HG03175 (cell line): ENCODE measurements around the gene UBN1.

Experiments
- ATAC-seq: cut with Tn5 transposase; IDR thresholded peaks from one replicate; pipeline ENCODE4 v1.9.1; 2021; ENCODE audit warnings: mild to moderate bottlenecking, moderate library complexity; ENCODE audit not compliant: unreplicated experiment

Gene UBN1

DNA sequence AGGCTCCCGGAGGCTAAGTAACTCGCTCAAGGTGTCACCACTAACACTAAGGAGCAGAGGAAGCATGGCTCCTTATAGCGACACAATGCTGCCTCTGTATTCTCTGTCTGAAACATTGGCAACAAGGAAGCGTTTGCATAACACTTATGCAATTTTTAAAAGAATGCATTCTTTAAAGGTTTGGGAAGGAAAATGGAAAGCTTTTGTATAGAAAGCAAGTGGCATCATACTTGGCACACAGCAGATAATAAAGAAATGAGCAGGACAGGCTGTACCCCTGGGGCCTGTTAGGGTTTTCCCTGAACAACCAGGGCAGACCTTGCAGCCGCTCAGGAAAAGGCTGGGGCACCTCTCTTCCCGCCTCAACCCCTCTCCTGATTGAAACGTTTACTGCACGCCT is 52.8 kb downstream of the UBN1 start:
- no peak for ATAC-seq

DNA sequence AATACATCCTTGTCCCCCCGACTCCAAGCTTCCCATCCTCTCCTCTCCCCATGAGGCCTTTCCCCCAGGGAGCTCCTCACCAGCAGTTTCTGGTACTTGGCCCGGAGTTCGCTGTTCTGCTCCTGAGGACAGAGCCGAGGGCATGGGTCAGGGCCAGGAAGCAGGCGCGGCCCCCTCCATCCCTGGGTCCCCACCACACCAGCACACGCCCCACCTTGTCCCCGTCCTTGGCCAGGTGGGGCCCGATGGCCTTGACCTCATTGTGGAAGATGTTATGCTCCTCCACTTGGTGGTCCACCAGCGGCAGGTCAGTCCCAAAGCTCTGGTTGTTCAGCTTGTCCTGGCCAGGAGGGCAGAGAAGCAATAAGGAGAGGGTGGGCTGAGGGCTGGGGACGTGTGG is 53.5 kb downstream of the UBN1 start:
- no peak for ATAC-seq

DNA sequence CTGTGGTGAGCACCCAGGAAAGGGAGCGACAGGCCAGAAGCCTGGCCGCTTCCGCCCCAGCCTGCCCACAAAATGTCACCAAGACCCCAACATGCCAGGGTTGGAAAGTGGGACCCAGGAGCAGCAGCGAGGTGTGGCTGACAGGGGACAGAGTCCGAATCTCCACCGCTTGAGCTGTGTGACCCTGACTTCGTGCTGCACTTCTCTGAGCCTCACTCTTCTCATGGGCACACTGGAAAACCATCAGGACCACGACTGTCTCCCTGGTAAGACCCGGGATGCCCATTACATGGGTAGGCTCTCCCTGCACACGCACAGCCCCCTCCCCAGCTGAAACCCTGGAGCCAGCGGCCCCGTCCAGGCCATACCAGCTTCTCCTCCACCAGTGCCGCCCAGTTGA is 54.8 kb downstream of the UBN1 start:
- no peak for ATAC-seq

DNA sequence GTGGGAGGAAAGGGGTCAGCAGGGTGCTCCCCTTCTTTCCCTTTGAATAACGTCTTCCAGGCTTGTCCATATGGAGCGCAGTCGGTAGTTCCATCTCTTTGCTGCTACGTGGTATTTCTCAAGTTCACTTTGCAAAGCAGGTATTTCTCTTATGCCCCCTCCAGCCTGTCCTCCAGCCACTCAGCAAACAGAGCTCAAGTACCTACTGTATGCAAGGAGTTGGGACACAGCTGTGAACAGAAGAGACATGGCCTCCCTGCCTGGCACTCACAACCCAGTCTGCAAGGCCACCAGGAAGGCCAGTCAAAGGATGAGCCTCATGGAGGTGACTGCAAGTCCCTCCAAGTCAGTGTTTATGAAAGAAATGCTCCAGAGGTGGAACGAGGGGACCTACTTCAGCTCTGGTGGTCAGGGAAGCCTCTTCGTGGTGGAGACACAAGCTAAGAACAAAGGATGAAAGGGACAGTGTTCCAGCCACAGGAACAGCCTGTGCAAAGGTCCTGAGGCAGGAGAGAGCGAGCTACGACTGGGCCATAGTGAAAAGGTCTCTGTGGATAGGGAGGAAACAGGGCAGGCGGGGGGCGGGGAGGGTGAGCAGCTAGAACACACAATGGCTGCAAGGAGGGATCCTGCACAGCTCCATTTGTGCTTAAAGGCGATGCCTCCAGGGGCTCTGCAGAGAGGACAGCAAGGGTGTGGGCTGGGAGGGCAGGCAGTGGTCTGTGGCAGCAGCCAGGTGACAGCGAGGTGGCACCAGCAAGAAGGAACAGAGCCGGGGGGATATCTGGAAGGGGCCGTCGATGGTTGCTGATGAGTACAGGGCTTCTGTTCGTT is 57.0 kb downstream of the UBN1 start:
- no peak for ATAC-seq

DNA sequence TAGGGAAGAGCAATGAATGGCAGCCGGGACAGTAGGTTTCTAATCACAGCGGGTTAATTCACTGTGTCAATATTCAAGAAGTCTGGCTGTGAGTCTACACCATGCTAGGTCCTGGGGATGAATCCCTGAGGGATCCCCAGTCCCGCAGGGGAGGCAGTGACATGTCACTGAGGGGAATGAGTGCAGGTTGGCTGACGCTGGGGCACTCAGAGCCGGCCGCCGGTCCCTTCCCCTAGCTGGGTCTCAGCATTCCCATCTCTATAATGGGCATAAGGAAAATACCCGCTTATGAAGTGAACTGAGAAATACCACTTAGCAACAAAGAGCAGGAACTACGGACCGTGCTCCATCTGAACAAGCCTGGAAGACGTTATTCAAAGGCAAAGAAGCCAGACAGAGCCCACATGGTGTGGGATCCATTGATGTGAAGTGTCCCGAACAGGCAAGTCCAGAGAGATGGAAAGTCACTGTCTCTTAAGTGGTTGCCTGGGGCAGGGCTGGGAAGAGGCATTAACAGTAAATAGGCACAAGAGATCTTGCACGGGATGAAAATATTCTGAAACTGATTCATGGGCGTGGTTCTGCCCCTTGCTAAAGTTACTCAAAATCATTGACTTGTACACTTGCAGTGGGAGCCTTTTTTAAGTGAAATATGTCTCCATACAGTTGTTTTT is 57.8 kb downstream of the UBN1 start:
- no peak for ATAC-seq

- ATAC-seq: no peak
These were observed 61.6 kb downstream of the UBN1 start for GRCh38 chr16:4908854-4909401.

DNA sequence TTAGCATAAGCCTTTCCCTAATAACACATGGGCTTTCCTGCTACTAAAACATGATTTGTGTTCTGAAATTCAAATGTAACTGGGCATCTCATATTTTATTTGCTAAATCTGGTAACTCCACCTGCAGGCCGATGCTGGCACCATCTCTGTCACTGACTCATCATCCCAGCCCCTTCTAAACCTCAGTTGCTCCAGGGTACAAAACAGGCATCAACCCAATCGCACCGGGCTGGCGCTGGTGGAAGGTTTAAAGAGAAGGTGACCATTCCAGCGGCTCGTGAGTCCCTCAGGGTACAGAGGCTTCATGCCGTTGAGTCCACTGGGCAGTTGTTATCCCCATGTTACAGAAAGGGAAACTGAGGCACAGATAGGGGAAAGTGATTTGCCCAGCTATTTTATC is 62.5 kb downstream of the UBN1 start:
- ATAC-seq: no peak

- ATAC-seq: no peak
These were observed 63.5 kb downstream of the UBN1 start for GRCh38 chr16:4910828-4911227.

DNA sequence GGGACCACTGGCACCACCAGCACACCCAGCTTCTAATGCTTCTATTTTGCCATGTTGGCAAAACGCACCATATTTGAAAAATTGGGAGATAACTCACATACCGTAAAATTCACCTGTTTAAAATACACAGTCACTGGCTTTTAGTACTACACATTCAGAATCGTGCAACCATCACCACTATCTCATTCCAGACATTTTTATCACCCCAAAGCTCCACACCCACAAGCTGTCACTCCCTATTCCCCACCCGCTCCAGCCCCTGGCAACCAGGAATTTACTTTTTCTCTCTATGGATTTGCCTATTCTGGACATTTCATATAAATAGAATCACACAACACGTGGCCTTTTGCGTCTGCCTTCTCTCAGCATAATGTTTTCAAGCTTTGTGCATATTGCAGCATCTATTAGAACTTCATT is 64.7 kb downstream of the UBN1 start:
- ATAC-seq: no peak

DNA sequence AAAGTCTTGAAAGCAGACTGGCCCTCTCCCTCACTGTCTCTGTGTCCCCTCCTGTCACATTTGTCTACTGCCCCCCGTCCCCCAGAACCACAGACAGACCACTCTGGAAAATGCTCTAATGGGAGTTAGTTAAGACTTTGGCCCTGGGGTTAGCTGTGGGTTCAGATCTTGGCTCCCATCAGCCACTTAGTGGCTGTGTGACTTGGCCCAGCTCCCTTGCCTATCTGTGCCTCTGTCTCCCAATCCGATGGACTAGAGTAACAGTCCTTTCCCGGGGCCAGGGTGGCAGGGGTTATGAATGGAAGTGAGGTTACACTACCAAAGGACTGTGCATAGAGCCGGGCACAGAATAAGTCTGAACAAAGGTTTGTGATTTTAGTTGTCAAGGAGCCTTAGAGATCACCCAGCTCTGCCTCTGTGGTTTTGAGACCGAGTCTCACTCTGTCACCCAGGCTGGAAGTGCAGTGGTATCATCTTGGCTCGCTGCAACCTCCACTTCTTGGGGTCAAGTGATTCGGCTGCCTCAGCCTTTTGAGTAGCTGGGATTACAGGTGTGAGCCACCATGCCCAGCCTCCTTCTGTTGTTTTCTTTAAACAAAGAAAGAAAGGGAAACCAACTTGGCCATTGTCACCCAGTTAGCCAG is 66.0 kb downstream of the UBN1 start:
- ATAC-seq: no peak

- no peak for ATAC-seq
These were observed 66.7 kb downstream of the UBN1 start for GRCh38 chr16:4913774-4914525.

- no peak for ATAC-seq
These were observed 67.4 kb downstream of the UBN1 start for GRCh38 chr16:4914528-4915225.

DNA sequence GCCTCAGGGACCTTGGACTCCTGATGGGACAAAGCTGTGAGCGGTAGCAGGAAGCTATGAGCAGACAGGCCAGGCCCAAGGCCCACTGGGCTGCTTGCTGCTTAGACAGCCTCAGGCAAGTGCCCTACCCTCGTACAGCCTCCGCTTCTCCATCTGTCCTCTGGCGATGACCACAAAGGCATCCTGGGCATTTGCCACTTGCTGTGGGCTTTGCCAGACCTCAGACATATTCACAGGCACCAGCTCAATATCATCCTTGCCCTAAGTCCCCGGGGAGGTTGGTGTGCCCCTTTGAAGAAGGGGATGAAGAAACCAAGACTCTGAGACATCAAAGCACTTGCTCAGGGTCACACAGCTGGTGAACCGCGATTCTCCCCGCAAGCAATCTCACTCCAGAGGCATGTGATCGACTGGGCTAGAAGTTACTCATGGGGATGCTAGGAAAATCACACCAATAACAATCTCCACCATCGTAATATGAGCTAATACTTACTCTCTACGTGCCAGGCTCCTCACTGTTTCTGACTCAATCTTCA is 68.0 kb downstream of the UBN1 start:
- no peak for ATAC-seq

DNA sequence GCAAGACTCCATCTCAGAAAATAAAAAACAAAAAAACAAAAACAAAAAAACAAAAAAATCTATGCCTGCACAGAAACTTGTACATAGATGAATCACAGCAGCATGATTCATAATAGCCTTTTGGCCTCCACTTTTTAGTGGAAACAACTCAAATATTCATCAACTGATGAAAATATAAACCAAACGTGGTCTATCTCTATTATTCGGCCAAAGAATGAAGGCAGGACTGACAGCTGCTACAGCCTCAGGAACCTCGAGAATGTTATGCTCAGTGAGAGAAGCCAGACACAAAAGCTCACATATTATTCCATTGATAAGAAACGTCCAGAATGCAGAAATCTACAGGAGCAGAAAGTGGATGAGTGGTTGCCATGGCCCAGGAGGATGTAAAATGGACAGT is 69.8 kb downstream of the UBN1 start:
- no peak for ATAC-seq

DNA sequence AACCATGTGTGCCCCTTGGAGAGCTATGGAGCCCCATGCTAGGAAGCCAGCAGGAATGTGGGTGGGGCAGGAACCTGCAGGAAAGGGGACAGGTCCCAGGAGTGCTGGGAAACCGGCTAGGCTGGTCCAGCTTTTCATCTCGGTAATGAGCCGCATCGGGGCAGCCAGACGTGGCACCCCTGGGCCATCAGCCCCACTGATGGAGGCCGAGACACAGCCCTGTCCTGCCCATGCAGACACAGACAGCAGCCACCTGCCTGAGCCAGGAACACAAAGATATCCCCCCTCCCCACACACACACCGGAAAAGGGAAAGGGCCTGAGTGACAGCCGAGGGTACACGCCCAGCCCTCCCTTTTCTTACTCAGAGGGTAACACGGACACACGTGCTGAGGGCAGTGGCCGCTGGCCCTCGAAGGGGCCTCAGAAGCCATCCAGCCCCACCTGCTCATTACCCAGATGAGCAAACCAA is 71.5 kb downstream of the UBN1 start:
- ATAC-seq: no peak

DNA sequence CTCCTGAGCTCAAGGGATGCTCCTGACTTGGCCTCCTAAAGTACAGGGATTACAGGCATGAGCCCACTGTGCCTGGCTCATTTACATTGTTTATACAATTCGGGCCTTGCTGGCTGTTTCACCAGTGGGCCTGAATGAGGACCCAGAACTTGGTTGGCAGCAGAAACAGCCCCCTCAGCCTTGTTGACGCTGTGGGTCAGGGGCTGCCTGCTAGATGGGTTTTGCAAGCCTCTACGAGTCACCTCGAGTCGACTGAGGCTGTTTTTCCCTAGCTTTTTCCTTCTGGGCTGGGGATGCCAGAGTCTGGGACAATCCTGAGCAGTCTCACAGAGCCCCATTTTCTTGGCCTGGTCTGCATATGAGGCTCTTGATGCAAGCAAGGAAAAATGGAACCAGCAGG is 73.5 kb downstream of the UBN1 start:
- no peak for ATAC-seq

DNA sequence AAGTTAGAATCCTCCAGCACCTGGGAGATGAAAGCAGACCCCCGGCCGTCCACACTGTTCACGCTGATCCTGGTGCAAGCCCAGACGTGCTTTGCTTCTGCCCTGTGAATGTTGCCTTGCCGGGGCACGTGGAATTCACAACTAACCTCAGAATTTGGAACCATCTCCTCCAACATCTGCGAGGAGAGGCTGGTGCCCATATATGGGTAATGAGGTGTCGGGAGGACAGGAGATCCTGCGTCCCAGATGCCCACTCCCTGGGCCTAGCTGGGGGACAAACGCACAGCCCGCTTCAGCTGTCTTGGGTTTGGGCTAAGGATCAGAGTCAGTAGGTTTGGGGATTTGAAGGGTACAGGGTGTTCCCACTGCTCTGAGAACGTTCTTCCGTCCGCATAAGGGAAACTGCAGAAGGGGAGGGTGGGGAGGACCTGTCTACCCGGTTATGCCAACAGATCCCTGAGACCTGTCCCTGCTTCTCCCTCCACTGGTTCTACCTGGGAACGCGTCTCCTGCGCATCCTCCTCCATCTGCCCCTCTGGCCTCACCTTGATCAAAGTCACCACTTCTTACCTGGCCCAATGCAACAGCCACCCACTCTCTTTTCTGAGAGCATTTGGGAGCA is 75.6 kb downstream of the UBN1 start:
- no peak for ATAC-seq

GRCh38 chr16:4923853-4924252 is 76.6 kb downstream of the UBN1 start:
- ATAC-seq: no peak

DNA sequence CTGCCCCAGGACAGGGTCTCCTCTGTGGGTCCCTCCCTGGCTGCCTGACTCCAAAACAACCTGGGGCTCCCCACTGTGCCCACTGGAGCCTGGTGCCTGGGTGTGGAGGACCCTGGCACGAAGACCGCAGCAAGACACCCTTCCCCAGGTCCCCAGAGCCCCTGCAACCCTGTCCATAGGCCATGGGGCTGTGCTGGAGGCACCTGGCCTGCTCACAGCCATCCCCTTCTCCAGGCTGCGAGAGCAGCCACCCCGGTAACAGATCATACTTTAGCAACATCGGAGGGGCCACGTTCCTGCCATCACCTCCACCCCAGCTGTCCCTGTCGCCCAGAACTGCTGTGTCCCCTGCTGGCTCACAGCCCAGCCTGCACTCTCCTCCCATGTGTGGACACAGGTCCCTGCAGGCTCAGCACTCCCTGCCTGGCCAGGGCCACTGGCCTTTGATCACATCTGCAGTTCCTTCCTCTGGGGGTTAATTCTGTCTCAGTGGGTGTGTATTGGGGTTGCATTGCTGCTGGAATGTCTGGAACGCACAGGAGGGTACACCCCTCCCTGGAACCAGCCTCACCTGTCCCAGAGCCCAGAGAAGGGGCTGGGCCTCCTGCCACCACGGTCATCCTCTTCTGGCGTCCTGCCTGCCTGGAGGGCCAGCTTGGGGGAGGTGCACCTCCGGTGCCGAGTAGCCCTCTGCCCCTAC is 77.5 kb downstream of the UBN1 start:
- ATAC-seq: no peak
